ENCODE data around the gene MYO10.
"Not testable (repeated sequence)": the region's sequence is repeated elsewhere in the genome, so short reads cannot be mapped to it uniquely, and the experiment has no call there.

Gene MYO10

DNA sequence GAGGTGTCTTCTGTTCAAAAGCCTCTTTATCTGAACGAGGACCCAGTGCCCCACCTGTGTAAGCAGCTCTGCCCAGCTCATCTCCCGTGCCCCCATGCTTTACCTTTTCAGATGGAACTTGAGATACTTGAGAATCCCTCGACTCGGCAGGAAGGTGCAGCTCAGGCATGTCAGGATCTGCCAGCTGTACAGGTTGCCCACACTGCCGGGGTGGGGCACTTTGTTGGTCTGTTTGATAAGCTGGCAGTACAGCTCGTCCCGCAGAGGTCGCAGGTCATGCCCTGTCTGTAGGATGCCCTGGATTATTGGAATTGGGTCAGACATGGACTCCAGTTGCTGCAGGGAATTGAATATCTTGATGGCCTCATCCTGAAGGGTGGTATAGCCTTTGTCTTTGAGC, 261.3 kb downstream of the MYO10 start:
- no peak for DNase-seq (ENCODE audit: low spot score)
- no peak for FAIRE-seq

DNA sequence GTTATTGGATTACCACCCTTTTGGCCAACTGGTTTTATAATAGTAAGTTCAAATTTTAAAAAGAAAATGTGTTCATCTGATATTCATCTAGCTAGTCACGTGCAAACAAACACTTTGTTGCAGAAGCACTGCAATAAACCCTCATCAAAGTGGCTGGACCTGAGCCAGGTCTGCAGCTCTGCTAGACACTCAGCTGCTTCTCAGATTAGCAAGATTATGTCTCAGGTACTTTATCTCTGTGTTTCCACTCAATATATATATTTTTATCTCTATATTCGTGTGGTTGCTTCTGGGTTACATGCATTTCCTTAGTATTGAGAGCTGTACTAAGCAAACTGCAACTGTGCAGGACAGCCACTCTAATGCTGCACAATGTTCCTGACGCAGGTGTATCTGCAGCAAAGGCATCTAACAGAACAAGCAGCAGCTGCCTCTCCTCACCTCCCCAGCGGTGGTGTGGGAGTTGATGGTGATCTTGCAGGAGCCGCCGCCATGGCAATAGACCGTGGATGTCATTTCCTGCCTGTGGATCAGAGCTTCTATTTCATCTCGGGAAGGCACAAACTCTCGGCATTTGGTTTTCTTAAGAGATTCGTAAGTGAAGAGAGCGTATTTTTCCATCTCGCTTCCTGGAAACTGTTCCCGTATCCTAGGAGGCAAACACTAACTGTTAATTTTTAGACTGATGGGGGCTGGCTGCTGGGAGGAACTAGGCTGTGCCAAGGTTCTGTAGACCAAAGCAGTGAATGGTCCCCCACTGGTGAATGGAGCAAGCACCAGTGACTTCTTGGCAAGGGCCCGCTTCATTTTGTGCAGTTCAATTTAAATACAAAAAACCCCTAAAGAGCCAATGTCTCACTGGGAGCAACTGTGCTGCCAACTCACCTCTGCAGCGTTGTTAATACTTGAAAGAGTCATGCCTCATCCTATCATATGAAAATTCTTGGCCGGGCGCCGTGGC, 262.6 kb downstream of the MYO10 start:
- no peak for DNase-seq (ENCODE audit: low spot score)

GRCh38 chr5:16671208-16671607, 264.9 kb downstream of the MYO10 start:
- DNase-seq (ENCODE audit: low spot score): no peak
- no peak for FAIRE-seq

More for the DNA sequence above, 262.6 kb downstream of the MYO10 start:
- FAIRE-seq: no peak

DNA sequence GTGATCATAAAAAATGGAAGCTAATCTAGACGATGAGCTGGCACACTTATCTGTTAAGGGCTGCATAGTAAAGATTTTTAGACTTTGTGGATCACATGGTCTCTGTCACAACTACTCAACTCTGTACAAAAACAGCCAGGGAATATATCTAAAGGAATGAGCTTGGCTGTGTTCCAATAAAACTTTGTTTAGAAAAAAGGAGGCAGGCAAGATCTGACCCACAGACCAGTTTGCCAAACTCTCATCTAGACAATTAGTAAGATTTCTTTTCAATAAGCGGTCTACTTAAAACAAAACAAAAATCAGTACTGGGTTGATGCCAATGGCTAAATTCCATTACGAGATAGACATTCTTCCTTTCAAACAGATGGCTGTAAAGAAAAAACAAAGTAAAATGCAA, 266.3 kb downstream of the MYO10 start:
- DNase-seq (ENCODE audit: low spot score) (no peak), FAIRE-seq (no peak)

DNA sequence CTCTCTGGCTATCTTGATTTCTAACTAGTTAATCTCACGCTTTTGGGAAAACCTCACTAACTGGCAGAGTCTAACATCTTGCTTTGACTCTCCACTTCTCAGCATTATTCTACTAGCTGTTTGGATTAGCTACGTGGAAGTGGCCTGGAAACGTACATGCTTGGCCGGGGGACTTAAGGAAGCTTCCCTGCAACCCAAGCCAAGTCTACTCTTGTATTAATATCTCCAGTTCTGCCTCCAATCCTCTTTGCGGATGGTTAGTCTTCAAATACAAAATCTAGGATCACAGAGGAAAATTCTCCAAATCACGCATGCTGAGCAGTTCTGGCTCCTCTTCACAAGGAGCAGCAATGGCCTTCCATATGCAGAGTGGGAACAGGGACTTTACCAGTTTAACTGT, 267.5 kb downstream of the MYO10 start:
- FAIRE-seq (no peak), DNase-seq (ENCODE audit: low spot score) (no peak)

GRCh38 chr5:16668194-16668593, 267.9 kb downstream of the MYO10 start:
- DNase-seq (ENCODE audit: low spot score) (no peak), FAIRE-seq (no peak)

DNA sequence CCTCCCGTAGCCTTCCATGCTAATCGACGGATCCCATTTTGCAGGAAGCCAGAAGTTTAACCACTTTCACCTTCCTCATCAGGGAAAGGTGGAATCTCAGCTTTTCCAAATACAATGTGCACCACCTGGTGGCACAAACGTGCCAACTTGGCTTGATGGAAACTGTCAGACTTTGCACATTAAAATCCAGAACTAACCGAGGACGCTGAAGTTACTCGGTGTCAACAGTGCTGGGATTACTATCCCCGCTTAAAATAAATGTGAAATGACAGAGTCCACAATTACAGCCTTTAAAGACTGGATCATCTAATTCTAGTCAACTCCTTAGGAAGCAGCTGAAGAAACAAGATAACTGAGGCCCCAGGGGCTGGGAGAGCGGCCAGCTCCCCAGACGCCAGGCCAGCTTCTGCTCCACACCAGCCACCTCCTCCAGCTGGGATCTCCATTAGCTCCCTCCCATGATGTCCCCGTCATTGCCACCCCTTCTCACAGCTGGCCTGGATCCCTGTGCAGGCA, 269.1 kb downstream of the MYO10 start:
- no peak for DNase-seq (ENCODE audit: low spot score)

GRCh38 chr5:16666130-16666882, 269.8 kb downstream of the MYO10 start:
- FAIRE-seq: no peak
- DNase-seq (ENCODE audit: low spot score): no peak

More for the DNA sequence above, 269.1 kb downstream of the MYO10 start:
- no peak for FAIRE-seq

DNA sequence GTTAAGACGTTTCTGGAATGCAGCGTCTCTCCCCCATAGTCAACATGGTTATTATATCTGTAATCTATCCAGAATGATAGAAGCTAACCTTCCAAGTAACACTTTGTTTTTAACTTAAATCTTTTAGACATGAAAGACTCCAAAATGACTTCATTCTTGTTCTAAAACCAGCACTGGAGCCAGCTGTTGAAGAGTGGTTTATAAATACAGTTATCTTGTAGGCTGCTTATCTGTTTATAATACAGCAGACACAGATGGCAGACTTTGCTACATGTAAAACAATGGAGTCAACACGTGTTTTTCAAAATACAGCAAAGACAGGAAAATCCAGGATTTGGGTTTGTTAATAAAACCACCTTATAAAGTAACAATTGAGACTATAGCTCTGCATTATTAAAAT, 270.5 kb downstream of the MYO10 start:
- no peak for DNase-seq (ENCODE audit: low spot score)
- no peak for FAIRE-seq

DNA sequence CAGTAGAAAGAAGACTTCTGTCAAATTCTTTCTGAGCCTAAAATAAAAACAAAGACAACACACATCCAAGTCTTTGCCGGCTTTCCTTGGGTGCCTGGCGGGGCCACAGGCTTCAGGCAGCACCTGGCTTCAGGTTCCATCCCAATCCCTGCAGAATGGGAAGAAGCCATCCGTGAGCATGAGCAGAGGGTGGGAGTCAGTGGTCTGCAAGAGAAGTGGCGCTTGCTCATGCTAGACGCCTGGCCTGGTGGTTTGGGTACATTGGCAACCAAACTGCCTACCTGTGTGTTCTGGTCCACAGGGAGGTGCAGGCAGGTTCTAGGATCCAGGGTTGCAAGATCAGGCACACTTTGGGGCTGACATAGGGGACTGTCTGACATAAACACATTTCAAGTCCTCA, 271.7 kb downstream of the MYO10 start:
- DNase-seq (ENCODE audit: low spot score) (no peak), FAIRE-seq (no peak)

DNA sequence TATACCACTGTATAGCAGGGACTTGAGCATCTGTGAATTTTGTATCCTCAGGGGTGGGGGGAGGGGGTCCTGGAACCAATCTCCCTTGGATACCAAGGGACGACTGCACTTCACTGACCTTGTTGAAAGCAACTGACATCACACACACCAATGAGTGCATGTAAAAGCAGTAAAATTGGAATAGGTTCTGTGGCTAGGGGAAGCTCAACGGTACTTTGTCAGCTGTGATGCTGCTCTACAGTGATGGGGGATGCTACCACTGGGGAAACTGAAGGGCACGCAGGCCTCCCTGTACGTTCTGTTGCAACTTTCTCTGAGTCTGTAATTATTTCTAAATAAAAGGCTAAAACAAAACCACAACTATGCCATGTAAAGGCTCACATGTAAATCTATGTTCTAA, 272.2 kb downstream of the MYO10 start:
- no peak for DNase-seq (ENCODE audit: low spot score)
- FAIRE-seq: no peak

- no peak for DNase-seq (ENCODE audit: low spot score)
- FAIRE-seq: no peak
Observed at GRCh38 chr5:16661713-16662112, 274.4 kb downstream of the MYO10 start.

DNA sequence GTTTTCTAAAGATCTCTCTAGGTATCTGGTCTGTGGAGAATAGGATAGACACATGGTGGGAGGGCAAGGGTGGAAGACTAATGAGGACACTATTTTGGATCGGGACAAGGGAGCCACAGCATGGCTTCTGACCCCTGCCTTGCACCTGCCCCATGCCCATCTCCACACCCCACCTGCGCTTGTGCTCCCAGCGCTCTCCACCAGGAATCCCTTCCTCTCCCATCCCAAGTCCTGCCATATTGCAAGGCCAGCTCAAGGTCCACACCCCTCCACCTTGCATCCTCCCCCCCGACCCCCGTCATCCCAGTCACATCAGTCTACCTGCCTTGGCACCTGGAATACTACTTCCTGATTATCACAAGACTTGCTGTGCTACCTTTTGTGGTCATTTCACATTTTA, 275.1 kb downstream of the MYO10 start:
- DNase-seq (ENCODE audit: low spot score) (no peak), FAIRE-seq (no peak)

DNA sequence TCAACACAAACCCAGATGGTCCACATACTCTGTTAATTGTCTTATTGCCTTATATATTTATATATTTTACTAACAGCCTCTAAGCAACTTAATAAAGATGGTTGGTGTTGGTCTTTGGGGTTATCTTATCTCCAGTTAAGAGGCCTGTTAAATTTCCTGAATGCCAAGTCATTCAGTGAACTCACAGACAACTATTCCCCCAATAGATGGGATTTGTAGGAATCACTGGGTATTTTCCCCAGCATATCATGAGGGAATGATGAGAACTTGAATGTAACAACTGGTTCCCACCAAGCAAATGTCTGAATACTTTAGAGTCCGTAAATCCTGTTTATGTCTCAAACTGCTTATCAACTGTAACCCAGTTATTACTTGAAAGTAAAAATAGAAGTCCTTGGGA, 276.6 kb downstream of the MYO10 start:
- no peak for DNase-seq (ENCODE audit: low spot score)
- no peak for FAIRE-seq

GRCh38 chr5:16656561-16657191, 279.4 kb downstream of the MYO10 start:
- DNase-seq (ENCODE audit: low spot score) (no peak), FAIRE-seq (no peak)

- no peak for FAIRE-seq
- DNase-seq (ENCODE audit: low spot score): no peak
Observed at GRCh38 chr5:16654647-16655334, 281.3 kb downstream of the MYO10 start.

GRCh38 chr5:16648739-16649138, 287.3 kb downstream of the MYO10 start:
- not testable (repeated sequence) for FAIRE-seq; DNase-seq (ENCODE audit: low spot score)

- no peak for DNase-seq (ENCODE audit: low spot score)
- FAIRE-seq: no peak
Observed at GRCh38 chr5:16644301-16644889, 291.7 kb downstream of the MYO10 start.

- FAIRE-seq: no peak
- no peak for DNase-seq (ENCODE audit: low spot score)
Observed at GRCh38 chr5:16642867-16643266, 293.2 kb downstream of the MYO10 start.

GRCh38 chr5:16639206-16639605, 296.9 kb downstream of the MYO10 start:
- DNase-seq (ENCODE audit: low spot score) (no peak), FAIRE-seq (no peak)

DNA sequence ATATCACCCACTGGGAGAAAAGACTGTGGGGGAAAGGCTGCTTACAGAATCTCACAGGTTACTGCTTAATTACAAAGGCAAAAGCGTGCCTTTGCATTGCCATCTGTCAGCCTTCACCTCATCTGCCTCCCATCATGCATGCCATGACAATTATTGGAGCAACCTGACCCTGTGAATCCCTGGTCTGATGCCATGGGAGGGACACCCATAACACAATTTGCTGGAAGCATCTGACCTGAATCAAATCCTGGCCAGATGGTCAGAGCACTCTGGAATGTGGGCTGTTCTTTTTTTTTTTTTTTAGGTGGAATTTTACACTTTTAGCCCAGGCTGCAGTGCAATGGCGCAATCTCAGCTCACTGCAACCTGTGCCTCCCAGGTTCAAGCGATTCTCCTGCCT, 307.7 kb downstream of the MYO10 start:
- DNase-seq (ENCODE audit: low spot score) (no peak), FAIRE-seq (no peak)
